Fibroblast of lung (primary cell): ENCODE measurements around the gene RET.
A peak's percentile ranks its signal among the peaks of the same experiment; 100 is the strongest.

Source experiments
- EZH2 ChIP-seq: IDR thresholded peaks from 2 replicates; pipeline ENCODE4 v1.5.1; 2012; ENCODE audit warnings: low read length, control low read depth, mild to moderate bottlenecking; ENCODE audit errors: missing control alignments
- TF ChIP-seq, protein P1 (sequence below), 2 donors: IDR thresholded peaks in 1 of 2; conservative IDR thresholded peaks in 1 of 2; 1 replicate in 1 of 2; 2 replicates in 1 of 2; pipeline ENCODE4 v1.5.1; 2011 to 2012; ENCODE audit warnings: low read length in 2 of 2, control low read depth in 1 of 2, inconsistent platforms in 1 of 2, low read depth in 1 of 2, mild to moderate bottlenecking in 1 of 2

DNA sequence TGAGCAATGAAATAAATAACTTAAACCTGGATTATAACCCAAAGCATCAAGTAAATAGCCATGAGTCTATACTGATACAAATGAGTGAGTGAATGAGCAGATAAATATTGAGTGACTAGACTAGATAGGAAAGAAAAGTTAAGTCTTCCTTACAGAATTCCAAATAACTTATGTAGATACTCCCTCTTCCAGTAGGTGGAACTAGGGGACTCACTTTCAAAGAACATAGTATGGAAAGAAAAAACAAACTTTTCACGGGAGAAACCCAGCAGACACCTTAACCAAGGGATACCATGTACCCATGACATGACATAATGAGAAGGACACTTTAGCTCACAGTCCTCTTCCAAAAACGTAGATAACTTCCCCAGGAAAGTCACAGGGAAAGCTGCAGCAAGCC, 93.6 kb downstream of the RET start:
- TF ChIP-seq, protein P1, sequence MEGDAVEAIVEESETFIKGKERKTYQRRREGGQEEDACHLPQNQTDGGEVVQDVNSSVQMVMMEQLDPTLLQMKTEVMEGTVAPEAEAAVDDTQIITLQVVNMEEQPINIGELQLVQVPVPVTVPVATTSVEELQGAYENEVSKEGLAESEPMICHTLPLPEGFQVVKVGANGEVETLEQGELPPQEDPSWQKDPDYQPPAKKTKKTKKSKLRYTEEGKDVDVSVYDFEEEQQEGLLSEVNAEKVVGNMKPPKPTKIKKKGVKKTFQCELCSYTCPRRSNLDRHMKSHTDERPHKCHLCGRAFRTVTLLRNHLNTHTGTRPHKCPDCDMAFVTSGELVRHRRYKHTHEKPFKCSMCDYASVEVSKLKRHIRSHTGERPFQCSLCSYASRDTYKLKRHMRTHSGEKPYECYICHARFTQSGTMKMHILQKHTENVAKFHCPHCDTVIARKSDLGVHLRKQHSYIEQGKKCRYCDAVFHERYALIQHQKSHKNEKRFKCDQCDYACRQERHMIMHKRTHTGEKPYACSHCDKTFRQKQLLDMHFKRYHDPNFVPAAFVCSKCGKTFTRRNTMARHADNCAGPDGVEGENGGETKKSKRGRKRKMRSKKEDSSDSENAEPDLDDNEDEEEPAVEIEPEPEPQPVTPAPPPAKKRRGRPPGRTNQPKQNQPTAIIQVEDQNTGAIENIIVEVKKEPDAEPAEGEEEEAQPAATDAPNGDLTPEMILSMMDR (conservative IDR thresholded peaks at IDR 0.05 in 1 of 2, IDR thresholded peaks at IDR 0.05 in 1 of 2; ENCODE audit: low read depth in 1 of 2, low read length in 2 of 2), result peak in 1 of 2 donors; percentile 35
- no peak for TF ChIP-seq EZH2
